GM19025 (cell line): ENCODE measurements around the gene AGAP2.
"Not testable (repeated sequence)": the region's sequence is repeated elsewhere in the genome, so short reads cannot be mapped to it uniquely, and the experiment has no call there.

Experiments used
- ATAC-seq: cut with Tn5 transposase; IDR thresholded peaks from one replicate; pipeline ENCODE4 v1.9.1; 2021; ENCODE audit warnings: mild to moderate bottlenecking, low read depth, moderate library complexity; ENCODE audit not compliant: unreplicated experiment

AGAP2 gene

GRCh38 chr12:57707250-57707649 is 31.3 kb downstream of the AGAP2 start:
- no peak for ATAC-seq

- no peak for ATAC-seq
These were observed 38.2 kb downstream of the AGAP2 start for GRCh38 chr12:57700317-57700716.

- ATAC-seq, result no peak
These were observed 40.1 kb downstream of the AGAP2 start for GRCh38 chr12:57698414-57698813.

GRCh38 chr12:57697076-57697475 is 41.5 kb downstream of the AGAP2 start:
- ATAC-seq, result no peak

GRCh38 chr12:57695770-57696432 is 42.6 kb downstream of the AGAP2 start:
- no peak for ATAC-seq

GRCh38 chr12:57694459-57695019 is 44.0 kb downstream of the AGAP2 start:
- no peak for ATAC-seq

GRCh38 chr12:57693659-57694458 is 44.7 kb downstream of the AGAP2 start, which contains the start of gene OS9:
Gene OS9 (plus strand): TSS chr12:57694132. CDS start chr12:57694162, 30 bp downstream.
- peak; percentile 97 for ATAC-seq

GRCh38 chr12:57693317-57693658 is 45.3 kb downstream of the AGAP2 start:
- ATAC-seq, result no peak

- no peak for ATAC-seq
These were observed 46.0 kb downstream of the AGAP2 start for GRCh38 chr12:57692500-57692899.

- no peak for ATAC-seq
These were observed 49.6 kb downstream of the AGAP2 start for GRCh38 chr12:57688931-57689330.

- no peak for ATAC-seq
These were observed 50.7 kb downstream of the AGAP2 start for GRCh38 chr12:57687862-57688261.

GRCh38 chr12:57679697-57680096 is 58.8 kb downstream of the AGAP2 start:
- no peak for ATAC-seq

GRCh38 chr12:57677947-57678346 is 60.6 kb downstream of the AGAP2 start:
- not testable (repeated sequence) for ATAC-seq

GRCh38 chr12:57674691-57675090 is 63.9 kb downstream of the AGAP2 start:
- no peak for ATAC-seq
